Measurements from ENCODE around the gene CD2.

GRCh38 chr1:116806671-116807070 is 52.4 kb downstream of the CD2 start:
- no peak for TF ChIP-seq POLR2A (IDR thresholded peaks at IDR 0.05)
- TF ChIP-seq CTCF (IDR thresholded peaks at IDR 0.05): no peak

All from uterus (tissue), 2 donors.